Stimulated activated CD4-positive, alpha-beta T cell treated with anti-CD3 and anti-CD28 coated beads, Interleukin-12 subunit alpha, Interleukin-12 subunit beta, amount 100 ng/mL, for 24 hours (primary cell): ENCODE data around the gene RAPGEF4.

Experiments used
- DNase-seq, 2 experiments: peaks; one replicate each; pipeline ENCODE4 v3.0.0-alpha.2; 2020; ENCODE audit warnings: low read depth in 2 of 2

Gene RAPGEF4

DNA sequence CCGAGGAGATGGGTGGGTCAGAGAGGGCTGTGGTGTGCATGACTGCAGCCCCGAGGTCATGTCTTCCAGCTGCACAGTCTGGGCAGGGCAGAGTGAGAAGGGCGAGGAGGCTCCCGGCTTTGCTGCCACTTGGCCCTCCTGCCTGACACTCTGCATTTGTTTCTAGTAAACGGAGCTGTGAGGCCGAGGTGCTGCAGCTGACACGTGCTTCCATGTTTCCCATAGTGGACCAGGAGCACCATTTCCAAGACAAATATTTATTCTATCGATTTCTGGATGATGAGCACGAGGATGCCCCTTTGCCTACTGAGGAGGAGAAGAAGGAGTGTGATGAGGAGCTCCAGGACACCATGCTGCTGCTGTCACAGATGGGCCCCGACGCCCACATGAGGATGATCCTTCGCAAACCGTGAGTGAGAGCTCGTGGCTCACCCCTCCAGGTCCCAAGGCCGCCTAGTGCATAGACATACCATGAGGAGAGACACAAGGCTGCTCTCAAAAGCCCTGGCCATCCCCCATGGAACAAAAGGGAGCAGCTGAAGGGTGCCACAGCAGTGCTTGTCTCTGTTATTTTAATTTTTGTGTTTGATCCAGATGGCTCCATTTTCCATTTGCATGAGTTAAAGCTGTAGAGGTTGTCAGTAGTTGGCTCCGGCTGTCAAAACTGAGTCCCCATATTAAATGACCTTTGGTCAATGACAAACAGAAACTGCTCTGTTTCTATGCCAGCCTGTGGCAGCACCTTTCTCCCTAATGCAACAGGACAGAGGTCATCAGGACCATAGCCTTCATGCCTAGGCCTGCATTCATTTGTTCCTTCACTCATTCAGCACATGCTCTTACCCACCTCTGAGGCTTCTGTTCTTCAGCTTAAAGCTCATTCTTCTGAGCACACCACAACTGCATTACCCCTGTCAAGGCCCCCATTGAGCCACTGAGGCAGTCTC lies 231.7 kb downstream of the RAPGEF4 start:
- no peak for DNase-seq

DNA sequence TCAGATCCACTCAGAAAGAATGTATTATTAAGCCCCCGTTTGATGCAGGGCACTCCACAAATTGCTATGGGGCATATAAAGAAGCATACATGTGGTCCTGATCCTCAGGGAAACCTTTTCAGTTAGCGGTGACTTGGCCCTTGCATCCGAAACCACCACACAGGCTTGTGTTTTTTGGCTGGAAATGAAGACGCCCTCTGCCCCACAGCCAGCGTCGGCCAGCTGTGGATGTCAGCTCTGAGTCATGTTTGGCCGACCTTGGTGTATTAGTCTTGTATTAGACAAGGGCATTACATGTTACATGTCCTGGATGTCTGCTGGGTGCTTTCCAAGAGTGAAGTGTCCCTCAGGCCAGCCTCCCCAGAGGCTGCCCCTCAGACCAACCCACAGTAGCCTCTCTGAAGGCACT lies 232.4 kb downstream of the RAPGEF4 start:
- DNase-seq = no peak

DNA sequence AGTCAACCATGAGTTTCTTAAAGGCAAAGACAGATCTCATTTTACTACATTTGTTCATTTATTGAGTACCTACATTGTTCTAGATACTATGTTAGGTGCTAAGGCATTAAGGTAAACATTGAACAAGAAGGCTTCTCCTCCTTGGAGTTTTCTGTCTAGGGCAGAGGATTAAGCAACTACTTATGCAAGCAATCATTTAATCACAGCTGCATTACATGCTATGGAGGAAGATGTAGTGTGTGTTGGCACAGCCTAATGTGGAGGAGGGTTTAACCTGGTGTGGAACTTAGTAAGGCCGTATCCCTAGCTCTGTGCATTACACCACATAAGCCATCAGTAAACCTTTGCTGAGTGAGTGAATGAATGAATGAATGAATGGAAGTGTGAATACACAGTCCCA lies 233.5 kb downstream of the RAPGEF4 start:
- DNase-seq = no peak

DNA sequence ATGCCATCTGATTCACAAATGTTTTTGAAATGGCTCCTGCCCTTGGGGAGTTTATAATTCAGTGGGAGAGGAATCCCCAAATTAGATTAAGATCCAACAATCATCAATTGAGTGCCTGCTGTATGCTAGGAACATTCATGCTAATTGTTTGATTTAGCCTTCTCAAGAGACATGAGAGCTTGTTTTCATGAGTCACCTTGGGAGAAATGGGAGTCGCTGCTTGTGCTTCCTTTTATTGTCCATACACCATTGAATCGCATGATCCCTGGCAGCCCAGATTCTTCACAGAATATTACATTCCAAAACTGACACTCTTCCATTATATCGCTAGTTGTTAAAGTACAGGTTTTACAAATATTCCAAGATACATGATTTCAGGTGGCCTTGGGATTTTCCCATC lies 234.0 kb downstream of the RAPGEF4 start:
- no peak for DNase-seq

DNA sequence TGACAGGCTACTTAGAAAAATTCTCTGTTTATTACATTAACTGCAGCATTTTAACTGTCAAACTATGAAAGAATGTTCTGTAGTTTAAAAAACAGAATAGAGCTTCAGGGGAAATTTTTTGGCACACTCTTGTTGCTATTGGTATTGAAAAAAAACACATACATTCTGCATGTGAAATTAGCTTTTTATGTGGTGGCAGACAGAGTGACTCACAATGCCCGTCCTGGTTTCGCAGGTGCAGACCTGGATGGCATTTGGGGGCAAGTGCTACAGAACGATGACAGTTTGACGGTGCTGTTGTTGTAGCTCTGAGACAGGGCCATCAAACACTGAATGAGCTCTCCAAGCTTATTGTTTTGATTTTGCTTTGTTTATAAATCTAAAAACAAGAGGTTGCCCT lies 235.0 kb downstream of the RAPGEF4 start:
- DNase-seq = peak; percentile 6 to 7

DNA sequence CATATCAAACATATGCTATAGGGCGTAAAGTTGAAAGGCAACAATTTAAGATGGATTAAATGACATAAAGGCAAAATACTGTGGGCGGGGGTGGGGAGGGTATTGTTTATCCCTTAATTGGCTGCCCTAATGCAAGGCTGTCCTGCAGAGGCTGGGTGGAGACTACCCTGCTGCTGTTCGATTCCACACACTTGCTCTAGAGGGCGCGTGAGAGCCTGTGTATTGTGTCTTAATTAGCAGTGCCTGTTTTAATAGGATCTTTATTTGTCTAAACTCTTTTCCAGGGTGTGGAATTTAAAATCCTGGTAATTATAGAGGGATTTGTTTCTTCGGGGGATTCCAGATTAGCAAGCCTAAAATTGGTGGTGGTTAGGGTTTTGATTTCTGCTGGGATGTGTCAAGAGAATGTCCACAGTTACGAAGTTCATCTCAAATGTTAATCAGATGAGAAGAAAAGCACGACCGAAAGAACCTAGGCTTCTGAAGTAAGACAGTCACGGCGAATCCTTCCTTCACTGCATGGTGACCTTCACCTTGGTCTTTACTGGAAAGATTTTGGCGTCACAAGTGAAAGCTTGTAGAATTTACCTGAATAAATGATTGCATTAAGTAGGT lies 236.5 kb downstream of the RAPGEF4 start:
- DNase-seq = peak; percentile 11 to 36

DNA sequence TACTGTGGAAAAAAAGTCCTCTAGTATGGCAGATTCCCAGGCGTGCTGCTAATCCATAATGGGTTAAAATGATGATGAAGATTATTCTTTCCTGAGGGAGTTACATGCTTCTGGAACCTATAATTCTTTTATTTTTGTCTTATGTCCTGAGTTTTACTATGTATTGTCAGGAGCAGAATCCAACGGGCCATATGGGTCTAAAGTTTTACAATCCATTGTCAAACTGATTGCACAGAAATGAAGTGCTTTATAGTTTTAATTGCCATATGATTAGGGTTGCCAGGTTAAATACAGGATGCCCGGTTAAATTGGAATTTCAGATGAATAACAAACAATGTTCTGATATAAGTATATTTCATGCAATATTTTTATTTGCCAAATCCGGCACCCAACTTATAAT lies 239.1 kb downstream of the RAPGEF4 start:
- no peak for DNase-seq

DNA sequence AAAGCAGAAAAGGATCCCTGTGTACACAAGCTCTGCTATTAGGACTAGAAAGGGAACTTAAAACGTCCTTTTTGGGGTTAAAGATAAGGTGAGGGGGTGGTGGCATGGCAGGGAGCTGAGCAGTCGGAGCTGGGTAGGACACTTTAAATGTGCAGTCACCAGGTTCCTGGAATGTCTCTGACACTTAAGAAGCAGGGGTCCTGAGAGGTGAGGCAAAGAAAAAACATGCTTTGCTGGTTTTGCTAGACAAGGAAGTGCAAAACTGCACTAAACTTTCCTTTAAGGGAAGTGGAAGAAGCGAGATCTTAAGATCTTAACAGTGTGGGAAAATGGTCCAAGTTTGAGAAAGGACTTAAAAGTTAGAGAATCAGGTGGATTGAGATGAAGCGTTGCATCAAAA lies 240.5 kb downstream of the RAPGEF4 start:
- DNase-seq = no peak

DNA sequence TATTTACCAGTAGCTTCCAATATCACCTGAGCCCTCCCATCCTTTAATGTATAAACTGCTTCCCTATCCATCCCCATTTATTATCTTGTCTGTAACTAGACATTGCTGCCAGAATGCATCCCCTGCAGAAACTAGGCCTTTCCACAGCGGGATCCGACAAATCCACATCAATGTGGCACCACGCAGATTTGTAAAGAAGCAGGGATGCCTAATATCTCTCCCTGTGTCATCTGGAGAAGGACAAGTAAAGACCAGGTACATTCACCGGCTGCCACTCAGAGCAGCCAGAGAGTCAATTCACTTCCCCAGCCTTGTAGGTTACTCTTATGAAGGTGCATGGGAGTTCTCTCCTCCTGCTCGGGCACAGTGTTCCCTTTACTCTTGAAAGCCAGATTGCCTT lies 241.2 kb downstream of the RAPGEF4 start:
- DNase-seq = no peak

DNA sequence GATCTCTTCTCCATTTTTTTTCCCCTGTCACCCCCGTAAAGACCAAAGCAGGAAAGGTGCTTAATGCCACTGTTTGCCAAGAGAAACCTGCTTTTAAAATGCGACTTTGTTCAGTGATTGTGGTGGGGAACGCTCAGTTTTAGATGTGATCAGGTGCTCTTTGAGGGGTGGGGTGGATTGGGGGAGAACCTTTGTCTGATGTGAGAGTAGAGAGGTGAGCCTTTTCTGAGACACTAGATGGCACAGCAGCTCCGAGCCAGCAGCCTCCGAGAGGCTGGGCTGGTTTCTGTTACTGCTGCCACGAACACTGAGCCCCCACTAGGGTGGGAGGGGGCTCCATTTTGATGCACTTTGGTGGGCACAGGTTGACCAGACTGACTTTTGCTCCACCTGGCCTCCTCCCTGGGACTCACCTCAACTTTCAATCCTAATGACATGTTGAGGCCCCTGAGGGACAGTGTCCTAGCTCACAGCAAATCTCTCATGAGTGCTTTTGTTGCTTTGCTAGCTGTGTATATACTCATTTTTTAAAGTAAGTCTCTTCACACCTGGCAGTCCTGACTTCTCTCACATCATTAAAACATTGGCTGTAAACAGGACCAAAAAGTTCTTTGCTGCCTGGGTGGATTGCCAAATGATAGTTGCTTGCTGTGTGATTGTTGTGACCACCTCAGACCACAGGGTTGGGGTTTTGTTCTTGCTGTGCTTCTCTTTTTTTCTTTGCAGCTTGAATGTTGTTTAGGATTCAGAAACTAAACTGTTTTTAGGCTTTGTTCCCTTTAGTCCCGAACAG lies 241.8 kb downstream of the RAPGEF4 start:
- DNase-seq = no peak

DNA sequence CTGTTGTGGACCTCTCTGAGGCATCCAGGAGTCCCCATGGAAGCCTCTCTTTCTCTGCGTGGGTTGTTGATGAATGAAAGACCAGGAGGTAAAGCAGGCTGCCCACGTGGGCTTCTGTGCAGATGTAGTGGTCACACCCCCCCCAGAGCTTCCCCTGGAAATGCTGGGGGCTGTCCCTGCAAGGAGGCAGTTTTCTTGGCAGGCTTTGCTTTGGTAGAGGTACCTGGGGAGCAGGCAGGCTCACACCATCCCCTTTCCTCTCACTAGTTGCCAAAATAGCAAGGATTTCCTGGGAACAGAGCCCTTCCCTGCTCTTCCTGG lies 242.4 kb downstream of the RAPGEF4 start:
- DNase-seq = no peak

DNA sequence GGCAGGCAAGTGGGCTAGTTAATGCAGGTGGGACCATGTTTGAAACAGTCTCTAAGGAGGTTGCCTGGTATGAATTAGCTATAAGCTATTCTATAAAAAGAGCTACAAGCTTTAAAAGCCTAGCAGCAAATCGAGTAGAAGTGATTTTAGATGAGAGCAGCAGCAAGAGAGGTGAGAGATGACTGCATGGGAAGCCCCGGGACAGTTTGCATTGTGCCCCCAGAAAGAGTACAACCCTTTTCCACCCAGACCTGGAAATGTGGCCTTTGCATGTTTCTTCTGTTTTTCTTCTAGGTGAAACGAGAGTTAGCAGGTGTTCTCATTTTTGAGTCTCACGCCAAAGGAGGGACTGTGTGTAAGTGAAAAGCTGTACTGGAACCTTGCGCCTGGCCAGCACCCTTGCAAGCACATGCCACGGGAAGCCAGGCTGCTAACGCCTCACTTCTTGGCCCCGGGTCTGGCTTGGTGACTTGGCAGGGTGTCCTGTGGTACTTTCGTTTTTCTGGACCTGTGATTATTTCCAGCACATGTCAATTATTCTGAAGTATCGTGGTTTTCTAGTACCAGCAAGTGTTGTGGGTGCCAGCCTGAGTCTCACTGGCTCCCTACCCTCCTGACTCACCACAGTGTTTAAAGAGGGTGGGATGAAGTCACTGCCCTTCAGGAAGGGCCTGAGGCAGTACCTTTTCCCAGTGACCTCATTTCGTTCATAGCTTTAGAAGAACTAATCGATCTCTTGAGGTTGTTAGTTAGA lies 249.7 kb downstream of the RAPGEF4 start:
- DNase-seq = no peak

DNA sequence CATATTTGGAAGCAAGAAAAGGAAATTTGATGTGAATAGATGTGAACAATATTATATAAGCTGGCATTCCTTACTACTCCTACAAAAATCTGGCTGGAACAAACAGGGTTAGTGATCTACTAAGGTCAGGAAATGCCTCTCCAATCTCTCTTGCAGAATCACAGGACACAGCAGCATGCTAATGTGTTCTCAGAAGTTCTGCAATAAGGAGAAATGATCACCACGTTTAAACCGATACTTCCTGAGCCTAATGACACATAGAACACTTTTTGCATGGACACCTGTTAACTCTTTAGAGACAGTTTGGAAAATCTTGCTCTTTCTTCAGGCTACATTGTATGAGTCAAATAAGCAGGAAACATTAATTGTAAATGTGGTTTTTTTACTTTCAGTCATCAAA lies 250.4 kb downstream of the RAPGEF4 start:
- no peak for DNase-seq

DNA sequence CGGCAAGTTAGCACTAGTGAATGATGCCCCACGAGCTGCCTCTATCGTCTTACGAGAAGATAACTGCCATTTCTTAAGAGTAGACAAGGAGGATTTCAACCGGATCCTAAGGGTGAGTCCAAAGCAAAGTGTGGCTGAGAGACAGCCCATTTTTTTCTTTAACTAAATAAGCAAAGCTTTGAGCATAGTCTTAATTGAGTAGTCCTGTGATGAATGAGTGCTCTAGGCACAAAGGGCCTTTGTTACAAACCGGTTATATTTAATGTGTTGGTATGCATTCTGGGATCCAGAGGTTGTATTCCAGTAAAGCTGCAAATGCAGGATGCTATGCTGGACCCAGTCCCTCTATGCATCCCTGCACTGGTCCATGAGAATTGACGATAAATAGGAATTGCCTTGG lies 253.1 kb downstream of the RAPGEF4 start:
- DNase-seq = no peak

DNA sequence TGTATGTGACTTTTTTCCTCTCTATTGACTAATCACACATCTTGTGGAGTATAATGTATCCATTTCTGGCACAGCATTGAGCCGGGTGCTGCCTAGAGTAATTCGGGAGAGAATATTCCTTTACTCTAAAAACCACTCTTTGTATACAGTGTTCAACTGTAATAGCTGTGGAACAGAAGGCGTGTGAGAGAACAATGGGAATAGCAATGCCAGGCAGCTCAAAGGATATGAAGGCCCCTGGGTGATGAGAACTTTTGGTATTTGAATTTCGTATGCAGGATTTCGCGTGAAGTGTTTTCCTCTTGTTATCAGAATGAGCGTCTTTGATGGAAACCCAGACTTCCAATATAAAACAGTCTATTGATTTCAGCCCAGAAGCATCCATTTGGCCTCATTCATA lies 255.4 kb downstream of the RAPGEF4 start:
- DNase-seq = no peak

DNA sequence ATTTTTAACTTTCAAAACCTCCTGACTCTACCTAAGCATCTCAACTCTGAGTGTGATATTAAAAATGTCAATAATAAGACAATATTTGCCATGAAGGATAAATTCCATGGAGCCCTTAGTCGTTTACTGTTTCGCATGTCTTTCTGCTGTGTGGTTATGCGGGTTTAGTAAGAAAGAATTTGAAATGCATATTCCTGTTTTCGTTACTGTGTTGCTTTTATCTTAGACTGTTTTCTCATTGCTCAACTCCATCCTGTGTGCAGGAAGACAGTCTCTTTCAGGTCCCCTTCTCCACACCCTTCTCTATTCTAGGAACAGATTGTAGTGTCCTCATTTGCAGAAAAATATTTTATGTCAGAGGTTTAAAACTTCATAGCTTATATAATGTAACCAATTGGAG lies 257.5 kb downstream of the RAPGEF4 start:
- no peak for DNase-seq

DNA sequence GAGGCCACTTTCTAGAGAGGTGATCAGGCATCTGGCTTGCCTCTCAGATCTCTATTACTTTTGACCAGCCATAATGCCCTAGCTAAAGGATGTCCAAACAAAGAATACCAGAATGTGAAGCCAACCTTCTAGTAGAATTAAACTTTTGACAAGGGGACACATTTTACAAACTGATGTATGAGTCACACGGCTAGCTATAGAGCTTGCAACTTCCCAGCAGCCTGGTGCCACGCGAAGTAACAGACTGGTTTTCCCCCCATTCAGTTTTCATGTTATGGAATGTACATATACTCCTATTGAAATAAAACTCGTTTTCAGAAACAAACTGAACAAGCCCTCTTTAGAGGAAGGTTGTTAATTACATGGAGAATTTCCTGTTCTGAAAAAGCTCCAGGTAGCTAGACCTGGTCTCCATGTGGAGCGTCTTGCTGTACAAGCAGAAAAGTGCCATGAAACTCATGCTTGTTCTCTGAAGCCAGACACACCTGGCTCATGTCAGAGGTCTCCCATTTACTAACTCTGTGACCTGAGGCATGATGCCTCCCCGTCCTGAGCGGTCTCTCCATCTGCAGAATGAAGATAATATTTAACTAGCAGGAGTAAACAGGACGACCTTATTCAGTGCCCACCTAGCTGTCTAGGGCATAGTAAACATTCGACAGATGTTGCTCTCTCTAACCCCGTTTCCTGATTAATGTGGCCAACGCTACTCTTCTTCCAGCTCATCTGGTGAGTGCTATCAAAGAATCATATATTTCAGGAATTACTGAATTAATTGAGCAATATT lies 258.5 kb downstream of the RAPGEF4 start:
- no peak for DNase-seq

DNA sequence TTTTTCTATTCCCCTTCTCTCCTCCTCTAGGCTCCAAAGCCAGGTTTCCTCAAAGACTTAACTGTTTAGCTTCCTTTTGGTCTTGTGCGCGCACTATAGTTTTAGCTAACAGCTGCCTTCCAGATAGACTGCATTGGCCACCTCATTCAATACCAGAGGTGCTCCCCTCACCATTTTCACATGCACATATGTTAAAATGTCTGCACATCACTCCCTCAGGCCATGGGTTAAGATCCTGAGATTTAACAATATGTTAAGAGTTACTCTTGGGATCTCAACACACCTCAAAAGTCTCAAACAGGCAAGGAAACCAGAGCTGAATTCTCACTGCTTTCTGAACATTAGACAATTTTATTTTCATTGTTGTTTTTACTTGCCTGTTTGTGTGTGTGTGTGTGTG lies 259.2 kb downstream of the RAPGEF4 start:
- DNase-seq = no peak

DNA sequence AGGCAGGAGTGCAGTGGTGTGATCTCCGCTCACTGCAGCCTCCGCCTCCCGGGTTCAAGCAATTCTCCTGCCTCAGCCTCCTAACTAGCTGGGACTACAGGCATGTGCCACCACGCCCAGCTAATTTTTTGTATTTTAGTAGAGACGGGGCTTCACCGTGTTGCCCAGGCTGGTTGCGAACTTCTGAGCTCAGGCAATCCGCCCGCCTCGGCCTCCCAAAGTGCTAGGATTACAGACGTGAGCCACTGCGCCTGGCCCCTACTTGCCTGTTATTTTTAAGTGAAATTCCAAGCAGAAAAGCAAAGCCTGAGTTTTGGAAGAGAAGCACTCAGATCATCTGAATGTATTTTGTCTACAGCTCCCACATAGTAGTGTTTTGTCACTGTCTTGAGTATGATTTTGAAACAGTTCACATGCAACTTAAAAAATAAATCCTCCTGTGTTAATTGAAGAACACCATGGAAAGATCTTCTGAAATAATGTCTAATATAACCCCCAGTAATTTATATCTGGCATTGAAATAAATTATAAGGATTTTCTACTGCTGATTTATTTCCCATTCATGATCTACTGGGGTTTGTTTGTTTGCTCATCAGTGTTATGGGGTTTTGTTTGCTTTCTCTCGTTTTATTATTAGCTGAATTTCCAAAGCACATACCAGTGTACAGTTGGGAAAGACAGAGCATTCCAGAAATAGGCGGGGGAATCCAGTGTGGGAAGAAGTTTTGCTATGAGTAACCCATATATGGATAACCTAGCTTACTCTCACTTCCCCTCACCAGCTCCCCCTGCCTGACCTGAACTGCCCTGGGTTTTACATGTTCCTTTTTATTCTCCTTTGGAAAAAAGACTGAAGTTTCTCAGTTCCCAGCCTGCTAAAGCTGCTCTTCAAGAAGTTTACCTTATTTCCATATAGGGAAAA lies 259.9 kb downstream of the RAPGEF4 start:
- DNase-seq = no peak

DNA sequence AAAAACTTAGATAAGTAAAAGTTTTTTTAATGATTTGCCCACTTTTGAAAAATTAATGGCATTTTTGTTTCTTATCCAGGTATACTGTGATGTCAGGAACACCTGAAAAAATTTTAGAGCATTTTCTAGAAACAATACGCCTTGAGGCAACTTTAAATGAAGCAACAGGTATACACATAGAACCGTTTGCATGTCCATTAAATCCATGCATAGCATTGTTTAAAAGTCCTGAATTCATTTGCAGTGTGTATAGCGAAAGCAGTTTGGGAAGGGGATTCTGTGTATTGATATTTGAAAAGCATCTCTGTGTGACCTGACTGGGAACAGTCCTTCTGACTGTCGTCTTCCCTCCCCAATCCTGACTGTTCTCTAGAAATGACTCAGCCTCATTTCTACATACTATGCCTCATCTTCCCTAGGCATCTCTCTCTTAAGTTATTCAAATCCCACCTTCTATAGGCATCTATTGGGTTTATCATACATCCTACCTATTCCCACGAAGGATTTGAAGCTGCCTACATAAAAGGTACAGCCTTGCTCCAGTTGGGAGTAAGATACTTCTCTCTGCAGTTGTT lies 260.8 kb downstream of the RAPGEF4 start:
- DNase-seq = no peak
